Left kidney (tissue), 8 donors: ENCODE measurements around the gene OR5A1. TPM values are rescaled to one million over a fixed set of nuclear protein-coding genes. Genes with fewer than 3 reads are reported as not detected.
"Not testable (repeated sequence)": the region's sequence is repeated elsewhere in the genome, so short reads cannot be mapped to it uniquely, and the experiment has no call there.

Source experiments
- DNase-seq: peaks from one replicate; pipeline ENCODE4 v3.0.0-alpha.2; 2013
- long read RNA-seq, 8 donors: transcript quantifications; one replicate each; lab custom pipeline, GENCODE V29; 2026
- polyA plus RNA-seq: library from polyadenylated mRNA; unstranded; fragments of 120-200 nt; gene quantifications from one replicate; pipeline ENCODE4 v1.2.1, GENCODE V29; 2013; ENCODE audit not compliant: insufficient read length

The OR5A1 gene
- polyA plus RNA-seq: 0.03 TPM
- long read RNA-seq, donor 1: 0 reads
- long read RNA-seq, donor 2: 0 reads
- long read RNA-seq, donor 3: 0 reads
- long read RNA-seq, donor 4: 0 reads
- long read RNA-seq, donor 5: 0 reads
- long read RNA-seq, donor 6: 0 reads
- long read RNA-seq, donor 7: 0 reads
- long read RNA-seq, donor 8: 0 reads

DNA sequence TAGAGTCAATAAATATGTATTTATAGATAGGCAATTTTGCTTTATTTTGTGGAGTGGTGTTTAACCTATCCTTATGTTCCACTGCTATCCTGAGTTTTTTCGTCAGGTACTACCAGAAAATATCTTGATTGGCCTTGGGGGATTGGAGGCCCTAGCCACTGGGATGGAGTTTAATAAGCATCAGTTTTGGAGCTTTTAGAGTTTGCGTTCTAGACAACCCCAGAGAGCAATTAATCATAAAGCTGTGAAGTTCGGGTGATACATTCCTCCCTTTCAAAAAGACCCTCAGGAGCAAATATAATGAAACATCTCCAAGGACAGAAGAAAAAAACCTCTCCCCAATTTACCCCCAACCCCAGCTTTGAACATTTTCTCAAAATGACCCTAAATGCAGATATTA is at the start of gene OR5A1:
OR5A1 (plus strand) TSS at position 301 of the 400 bp plus-strand sequence. CDS start 6,700 bp downstream, outside the sequence.
- no peak for DNase-seq

GRCh38 chr11:59394186-59394585 is 42.1 kb upstream of the OR5A1 start:
- DNase-seq: no peak

- DNase-seq: no peak
Observed at GRCh38 chr11:59400461-59401261, 35.6 kb upstream of the OR5A1 start.

DNA sequence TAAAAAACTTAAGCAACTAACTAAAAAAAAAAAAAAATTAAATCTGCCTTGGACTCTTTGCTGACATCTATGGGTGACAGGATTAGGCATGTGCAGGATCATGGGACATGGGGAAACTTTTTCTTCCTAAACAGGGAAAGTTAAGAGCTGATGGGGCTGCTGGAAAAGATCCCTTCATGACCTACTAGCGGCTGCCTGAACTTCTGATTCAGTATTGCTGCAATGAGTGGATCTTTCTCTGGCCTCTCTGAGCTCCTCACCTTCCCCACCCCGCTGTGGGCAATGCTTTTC is 35.1 kb upstream of the OR5A1 start:
- no peak for DNase-seq

DNA sequence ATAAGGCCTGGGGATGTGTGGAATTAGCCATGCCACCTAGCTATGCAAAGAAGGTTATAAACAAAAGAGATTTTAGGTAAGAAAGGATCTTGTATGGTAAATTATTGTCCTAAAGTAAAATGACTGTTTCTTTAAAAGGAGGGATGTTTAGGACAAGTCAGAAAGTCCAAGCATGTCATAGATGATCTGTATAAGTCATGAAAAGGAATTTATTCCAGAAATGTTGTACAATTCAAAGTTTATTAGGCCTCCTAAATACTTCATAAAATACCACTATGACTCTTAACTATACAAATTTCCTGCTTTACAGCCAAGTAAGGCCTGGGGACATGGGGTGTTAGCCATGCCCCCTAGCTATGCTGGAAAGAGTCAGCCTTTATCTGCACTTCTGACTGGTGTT is 32.7 kb upstream of the OR5A1 start:
- no peak for DNase-seq

- DNase-seq: no peak
Observed at GRCh38 chr11:59413646-59414045, 22.6 kb upstream of the OR5A1 start.

DNA sequence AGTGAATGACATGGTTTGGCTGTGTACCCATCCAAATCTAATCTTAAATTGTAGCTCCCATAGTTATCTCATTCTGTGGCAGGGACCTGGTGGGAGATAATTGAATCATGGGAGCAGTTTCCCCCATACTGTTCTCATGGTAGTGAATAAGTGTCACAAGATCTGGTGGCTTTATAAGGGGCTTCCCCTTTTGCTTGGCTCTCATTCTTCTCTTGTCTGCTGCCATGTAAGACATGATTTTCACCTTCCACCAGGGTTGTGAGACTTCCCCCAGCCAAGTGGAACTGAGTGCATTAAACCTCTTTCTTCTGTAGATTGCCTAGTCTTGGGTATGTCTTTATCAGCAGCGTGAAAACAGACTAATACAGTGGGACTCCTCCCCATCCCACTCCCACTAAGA is 21.2 kb upstream of the OR5A1 start:
- no peak for DNase-seq

GRCh38 chr11:59416613-59417012 is 19.7 kb upstream of the OR5A1 start:
- no peak for DNase-seq

DNA sequence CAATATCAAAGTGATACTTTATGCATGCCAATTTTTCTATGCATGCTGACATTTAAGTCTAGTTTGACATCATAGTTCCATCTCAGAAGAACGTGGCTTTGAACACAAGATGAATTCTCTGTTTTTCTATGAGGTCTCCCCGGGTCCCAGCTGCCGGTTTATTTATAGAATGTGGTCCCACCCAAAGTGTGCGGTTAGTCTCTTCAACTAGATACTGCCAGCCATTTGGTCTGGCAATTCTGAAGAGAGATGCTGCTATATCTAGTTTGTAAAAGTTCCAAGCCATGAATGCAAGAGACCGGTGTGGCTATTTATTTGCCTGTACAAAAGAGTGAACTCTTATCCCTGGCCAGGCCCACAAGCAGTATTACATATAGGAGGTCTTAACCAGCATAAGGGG is 19.2 kb upstream of the OR5A1 start:
- DNase-seq: no peak

DNA sequence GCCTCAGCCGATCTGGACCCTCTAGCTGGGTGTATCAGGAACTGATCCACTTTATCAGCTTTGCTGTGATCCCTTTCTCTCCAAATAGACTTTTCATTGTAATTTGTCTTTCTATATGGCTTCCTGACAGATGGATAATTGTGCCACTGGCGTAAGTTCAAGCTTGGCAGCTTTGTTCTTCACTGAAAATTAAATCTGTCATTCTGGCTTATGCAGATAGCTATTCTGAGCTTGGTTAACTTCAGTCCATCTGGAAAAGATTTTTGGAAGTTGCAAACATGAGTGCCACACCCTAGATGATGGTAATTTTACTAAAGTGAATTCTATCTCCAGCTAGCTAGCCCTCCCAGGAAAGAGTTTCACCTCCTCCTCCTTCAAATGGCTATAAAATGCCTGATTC is 18.1 kb upstream of the OR5A1 start:
- no peak for DNase-seq

- no peak for DNase-seq
Observed at GRCh38 chr11:59423835-59424234, 12.4 kb upstream of the OR5A1 start.

- DNase-seq: no peak
Observed at GRCh38 chr11:59425131-59425530, 11.1 kb upstream of the OR5A1 start.

DNA sequence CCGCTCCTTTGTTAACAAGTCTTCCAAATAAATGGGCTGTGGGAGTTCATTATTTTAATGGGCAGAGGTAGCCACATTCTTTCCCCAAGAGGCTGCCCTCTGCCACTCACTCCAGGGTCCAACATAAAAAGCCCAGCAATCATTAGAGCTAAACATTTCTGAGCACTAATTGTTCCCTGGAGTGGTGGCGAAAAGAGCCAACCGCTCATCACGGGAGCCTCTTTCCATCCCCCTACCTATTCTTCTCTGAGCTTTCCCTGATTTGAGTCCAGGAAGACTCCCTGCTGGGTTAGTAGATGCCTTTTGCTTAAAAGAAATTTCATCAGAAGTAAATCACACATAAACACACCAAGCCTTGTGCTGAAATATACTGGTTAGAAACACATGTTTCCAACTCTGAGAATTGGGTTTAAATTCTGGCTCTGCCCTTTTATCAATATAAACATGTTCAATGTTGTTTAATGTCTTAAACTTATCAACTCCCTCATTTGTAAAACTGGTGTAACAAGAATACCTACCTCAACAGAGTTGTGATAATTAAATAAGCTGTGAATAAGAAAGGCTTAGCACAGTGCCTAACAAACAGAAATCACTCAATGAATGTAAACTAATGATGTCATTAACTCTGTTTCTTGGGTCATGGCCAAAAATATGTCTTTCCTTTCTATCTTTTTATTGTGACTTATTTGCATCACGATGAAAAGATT is 9.8 kb upstream of the OR5A1 start, which contains the start of gene OR5A2:
OR5A2 (minus strand) TSS at position 53 of the 707 bp plus-strand sequence. CDS start 3,460 bp downstream, outside the sequence.
- no peak for DNase-seq

DNA sequence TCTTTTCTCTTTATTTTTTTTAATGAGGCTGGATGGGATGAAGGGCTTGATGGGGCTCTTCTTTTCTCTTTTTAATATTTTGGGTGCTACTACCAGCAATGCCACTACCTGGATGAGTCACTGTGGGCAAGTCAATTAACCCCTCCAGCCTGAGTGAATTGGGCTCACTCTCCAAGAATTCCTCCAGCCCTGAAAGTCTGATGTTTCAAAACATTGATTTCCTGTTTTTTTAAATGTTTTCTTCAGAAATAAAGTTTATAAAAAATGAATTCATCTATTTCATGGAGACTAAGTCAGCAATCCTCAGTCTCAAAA is 9.2 kb upstream of the OR5A1 start:
- no peak for DNase-seq

GRCh38 chr11:59429924-59430516 is 6.2 kb upstream of the OR5A1 start:
- peak; percentile 32 for DNase-seq

DNA sequence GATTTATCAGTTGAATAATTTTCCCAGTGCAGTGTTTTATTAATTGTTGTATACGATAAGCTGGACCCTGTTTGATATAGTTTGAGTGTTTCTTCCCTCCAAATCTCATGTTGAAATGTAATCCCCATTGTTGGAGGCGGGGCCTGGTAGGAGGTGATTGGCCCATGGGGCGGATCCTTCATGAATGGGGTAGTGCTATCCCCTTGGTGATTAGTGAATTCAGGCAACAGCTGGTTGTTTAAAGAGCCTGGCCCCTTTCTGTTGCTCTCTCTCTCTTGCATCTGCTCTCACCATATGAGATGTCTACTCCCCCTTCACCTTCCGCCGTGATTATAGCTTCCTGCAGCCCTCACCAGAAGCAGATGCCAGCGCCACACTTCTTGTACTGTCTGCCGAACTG is 1.5 kb downstream of the OR5A1 start:
- DNase-seq: no peak

DNA sequence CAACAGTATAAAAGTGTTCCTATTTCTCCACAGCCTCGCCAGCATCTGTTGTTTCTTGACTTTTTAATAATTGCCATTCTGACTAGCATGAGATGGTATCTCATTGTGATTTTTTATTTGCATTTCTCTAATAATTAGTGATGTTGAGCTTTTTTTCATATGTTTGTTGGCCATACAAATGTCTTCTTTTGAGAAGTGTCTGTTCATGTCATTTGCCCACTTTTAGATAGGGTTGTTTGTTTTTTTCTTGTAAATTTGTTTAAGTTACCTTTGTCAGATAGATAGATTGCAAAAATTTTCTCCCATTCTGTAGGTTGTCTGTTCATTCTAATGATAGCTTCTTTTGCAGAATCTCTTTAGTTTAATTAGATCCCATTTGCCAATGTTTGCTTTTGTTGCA is 9.4 kb downstream of the OR5A1 start:
- DNase-seq: not testable (repeated sequence)

DNA sequence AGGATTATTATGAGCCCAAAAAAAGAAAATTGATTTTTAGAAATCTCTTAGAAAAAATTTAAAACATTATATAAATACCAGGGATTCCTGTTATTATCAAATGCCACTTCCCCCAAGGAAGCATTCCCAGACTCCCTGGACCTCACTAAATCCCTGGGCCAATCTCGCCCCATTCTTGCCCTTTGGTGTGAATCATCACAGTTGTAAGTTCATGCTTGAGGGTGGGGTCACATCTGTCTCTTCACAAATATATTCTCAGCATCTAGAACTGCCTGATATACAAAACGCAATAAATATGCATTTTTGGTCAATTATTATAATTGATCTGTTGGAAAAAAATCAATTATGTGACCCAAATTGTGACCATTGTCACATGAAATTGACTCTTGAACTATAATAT is 12.2 kb downstream of the OR5A1 start:
- DNase-seq: no peak

GRCh38 chr11:59456661-59457060 is 20.4 kb downstream of the OR5A1 start, which contains the start of gene OR4D6:
TSS of gene OR4D6 (plus strand) at chr11:59456961. CDS start at chr11:59456961, 0 bp downstream.
- DNase-seq: no peak

- no peak for DNase-seq
Observed at GRCh38 chr11:59459916-59460315, 23.6 kb downstream of the OR5A1 start.

DNA sequence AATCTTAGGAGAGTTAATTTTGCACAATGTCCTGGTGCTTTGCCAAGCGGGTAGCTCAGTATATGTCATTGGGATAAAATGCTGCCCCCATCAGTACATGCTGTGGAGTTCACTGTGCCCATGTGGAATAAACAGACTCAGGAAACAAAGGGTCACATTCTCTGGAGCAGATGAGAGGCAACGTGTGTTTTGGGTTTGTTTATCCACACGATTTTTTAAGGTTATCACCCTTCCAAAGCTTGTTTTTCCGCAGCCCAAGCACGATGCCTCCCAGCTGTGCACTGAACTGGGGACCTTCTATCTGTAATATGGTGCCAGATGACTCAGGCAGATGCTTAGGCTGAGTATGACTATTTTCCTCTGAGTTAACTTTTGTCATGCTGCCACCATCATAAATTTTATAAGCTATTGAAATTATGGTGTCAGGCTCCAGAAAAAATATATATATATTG is 26.9 kb downstream of the OR5A1 start:
- DNase-seq: peak; percentile 19

DNA sequence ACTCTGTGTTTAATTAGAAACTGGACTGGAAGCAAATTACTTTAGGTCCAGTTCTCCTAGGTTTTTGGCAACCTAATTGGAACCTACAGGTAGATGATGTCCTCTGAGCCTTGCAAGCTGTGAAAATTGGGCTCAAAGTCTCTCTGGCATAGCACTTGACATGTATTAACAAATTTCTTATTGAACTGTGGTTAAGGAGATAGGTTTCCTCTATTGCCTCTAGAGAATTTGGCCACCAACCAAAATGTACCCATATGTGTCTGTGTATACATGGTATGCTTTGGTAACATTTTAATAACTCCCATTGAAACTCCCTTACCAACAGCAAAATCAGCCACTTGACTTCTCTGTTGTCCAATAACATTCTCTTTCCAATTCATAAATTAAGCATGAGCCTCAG is 36.7 kb downstream of the OR5A1 start, which contains the start of gene OR4D10:
OR4D10 (plus strand) TSS at position 301 of the 400 bp plus-strand sequence. CDS start 4,115 bp downstream, outside the sequence.
- DNase-seq: no peak

DNA sequence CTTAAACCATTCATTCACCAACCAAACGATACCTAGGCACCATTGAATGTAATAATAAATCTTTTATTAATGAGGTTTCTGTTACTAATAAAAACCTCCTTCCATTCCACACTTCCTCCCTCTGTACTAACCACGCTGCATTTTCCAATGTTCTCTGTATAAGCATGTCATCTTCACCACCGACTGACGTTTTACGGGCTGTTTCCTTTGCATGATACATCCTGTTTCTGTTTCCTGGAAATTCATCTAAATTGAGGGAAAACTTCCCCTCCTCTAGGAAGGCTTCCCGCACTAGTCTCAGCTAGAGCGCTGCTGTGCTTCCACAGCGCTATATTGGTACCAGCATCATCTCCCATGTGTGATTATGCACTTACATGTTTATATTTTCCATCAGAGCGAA is 38.9 kb downstream of the OR5A1 start:
- no peak for DNase-seq
